GM23338 (cell line): ENCODE results near the gene ARID3B. TPM values are rescaled to one million over a fixed set of nuclear protein-coding genes. Genes with fewer than 3 reads are reported as not detected.

ENCODE experiments used
- ATAC-seq: fragments of 200-7000 bp; cut with Tn5 transposase; 3 replicates; pipeline ENCODE4 v1.9.1; 2020
- DNase-seq: peaks from one replicate; pipeline ENCODE4 v3.0.0-alpha.2; 2015; ENCODE audit warnings: low spot score
- H2AFZ ChIP-seq: fragments of 200-600 bp; sonication (generic); 2 replicates; pipeline ENCODE4 v1.8.0; 2016; ENCODE audit warnings: antibody characterized with exemption, mild to moderate bottlenecking, moderate library complexity
- H3F3A ChIP-seq: fragments of 200-600 bp; sonication (generic); replicated peaks from 2 replicates; pipeline ENCODE4 v1.8.0; 2017; ENCODE audit warnings: antibody characterized with exemption, mixed run types, low read depth
- H3K27ac ChIP-seq: fragments of 200-600 bp; sonication (generic); 2 replicates; pipeline ENCODE4 v1.6.1; 2016; ENCODE audit warnings: low read depth
- H3K27me3 ChIP-seq: fragments of 200-600 bp; sonication (generic); 2 replicates; pipeline ENCODE4 v1.8.0; 2016; ENCODE audit warnings: mild to moderate bottlenecking, mixed run types, moderate library complexity; ENCODE audit not compliant: insufficient read depth
- H3K36me3 ChIP-seq: fragments of 200-600 bp; sonication (generic); 2 replicates; pipeline ENCODE4 v1.8.0; 2016; ENCODE audit warnings: mild to moderate bottlenecking; ENCODE audit not compliant: insufficient read depth
- H3K4me1 ChIP-seq: fragments of 200-600 bp; sonication (generic); 2 replicates; pipeline ENCODE4 v1.8.0; 2016; ENCODE audit warnings: mild to moderate bottlenecking, moderate library complexity; ENCODE audit not compliant: insufficient read depth
- H3K4me2 ChIP-seq: fragments of 200-600 bp; sonication (generic); 2 replicates; pipeline ENCODE4 v1.7.1; 2017; ENCODE audit warnings: mixed run types
- H3K4me3 ChIP-seq: fragments of 200-600 bp; sonication (generic); 2 replicates; pipeline ENCODE4 v1.6.1; 2016; ENCODE audit warnings: mixed run types
- H3K79me2 ChIP-seq: fragments of 200-600 bp; sonication (generic); replicated peaks from 2 replicates; pipeline ENCODE4 v1.8.0; 2017; ENCODE audit warnings: mild to moderate bottlenecking; ENCODE audit not compliant: insufficient read depth
- H3K9me2 ChIP-seq: fragments of 200-600 bp; sonication (generic); 2 replicates; pipeline ENCODE4 v1.8.0; 2017; ENCODE audit not compliant: insufficient read depth
- H4K20me1 ChIP-seq: fragments of 200-600 bp; sonication (generic); replicated peaks from 2 replicates; pipeline ENCODE4 v1.8.0; 2017; ENCODE audit warnings: mild to moderate bottlenecking; ENCODE audit not compliant: insufficient read depth
- H3K27ac Mint-ChIP-seq: 2 replicates; pipeline ENCODE4 v1.8.0; 2020; ENCODE audit warnings: inconsistent platforms, mild to moderate bottlenecking, moderate library complexity, mixed read lengths
- H3K27me3 Mint-ChIP-seq: 3 replicates; pipeline ENCODE4 v1.8.0; 2022; ENCODE audit warnings: low read depth, mild to moderate bottlenecking, moderate library complexity, mixed read lengths, inconsistent platforms; ENCODE audit not compliant: insufficient read depth, poor library complexity
- H3K36me3 Mint-ChIP-seq: 3 replicates; pipeline ENCODE4 v1.8.0; 2021; ENCODE audit warnings: low read depth, mild to moderate bottlenecking, inconsistent platforms, moderate library complexity, mixed read lengths
- H3K4me1 Mint-ChIP-seq: 3 replicates; pipeline ENCODE4 v1.8.0; 2020; ENCODE audit warnings: mild to moderate bottlenecking, inconsistent platforms, mixed read lengths
- H3K4me3 Mint-ChIP-seq: 3 replicates; pipeline ENCODE4 v1.8.0; 2021; ENCODE audit warnings: moderate library complexity, mild to moderate bottlenecking, inconsistent platforms, mixed read lengths
- H3K9me3 Mint-ChIP-seq: 3 replicates; pipeline ENCODE4 v1.8.0; 2020; ENCODE audit warnings: moderate library complexity, mild to moderate bottlenecking, inconsistent platforms, mixed read lengths
- ETS1 ChIP-seq: IDR thresholded peaks from 2 replicates; pipeline ENCODE4 v1.6.1; 2016; ENCODE audit warnings: antibody characterized with exemption
- REST ChIP-seq: IDR thresholded peaks from one replicate; pipeline ENCODE4 v1.6.1; 2018; ENCODE audit warnings: antibody characterized with exemption; ENCODE audit not compliant: unreplicated experiment
- STAT1 ChIP-seq: IDR thresholded peaks from one replicate; pipeline ENCODE4 v1.6.1; 2016; ENCODE audit warnings: antibody characterized with exemption; ENCODE audit not compliant: unreplicated experiment
- ZNF114 ChIP-seq: fragments of 250-450 bp; sonication (Bioruptor Pico); IDR thresholded peaks from 2 replicates; pipeline ENCODE4 v1.5.0; 2020; ENCODE audit warnings: mild to moderate bottlenecking, moderate library complexity
- polyA plus RNA-seq: library from polyadenylated mRNA; unstranded; fragments of >200 nt; fragmentation: Nextera tagmentation; extraction: Ambion mirVana; gene quantifications from 2 replicates; pipeline ENCODE4 v1.2.1, GENCODE V29; 2016
- total RNA-seq: library from RNA; depleted of rRNA; stranded (reverse); fragments of >200 nt; shearing (Covaris generic); gene quantifications from 2 replicates; pipeline ENCODE4 v1.2.3, GENCODE V29; 2014; rRNA removed

Gene ARID3B
- total and polyA plus RNA-seq, 2 experiments from 2014 or later, result 65.5 to 147 TPM

- Mint-ChIP-seq H3K27me3 (no peaks in the 10 kb centered on the region), H3K27ac (no peak overlapping the region), H3K9me3 (no peaks in the 10 kb centered on the region), H3K4me1 (peaks cover 28% of the 10 kb centered on the region), H3K36me3 (peaks cover 4% of the 10 kb centered on the region; the same call in 2 of the 3 replicates), H3K4me3 (no peak overlapping the region)
- Histone ChIP-seq H3K4me3 (no peak overlapping the region), H2AFZ (no peak overlapping the region), H3K27me3 (no peaks in the 10 kb centered on the region), H4K20me1 (peaks cover 25% of the 10 kb centered on the region; the same call in 1 of the 2 replicates), H3F3A (no peaks in the 10 kb centered on the region; the same call in 1 of the 2 replicates), H3K27ac (no peak overlapping the region), H3K9me2 (no peaks in the 10 kb centered on the region), H3K4me2 (no peak overlapping the region), H3K4me1 (peaks cover 16% of the 10 kb centered on the region), H3K36me3 (no peaks in the 10 kb centered on the region), H3K79me2 (peaks cover 33% of the 10 kb centered on the region)
- no peak for ATAC-seq
- DNase-seq, result no peak
- TF ChIP-seq ZNF114 (CRISPR knock-in tag) (no peak), STAT1 (no peak), REST (no peak), ETS1 (no peak)
These were observed 105.5 kb downstream of the ARID3B start for GRCh38 chr15:74646480-74646879.

Other genes starting within 250 kb of the ARID3B start
- 1.7 and 3.3 TPM in 2 replicates for gene CYP11A1, start 173.6 kb upstream of the ARID3B start, total RNA-seq
- gene CYP11A1, start 173.6 kb upstream of the ARID3B start, polyA plus RNA-seq, result 1.2 and 1.9 TPM in 2 replicates
- gene SEMA7A, start 107.3 kb upstream of the ARID3B start, total RNA-seq, result 11.2 and 14.1 TPM in 2 replicates
- 1.2 and 2.0 TPM in 2 replicates for gene SEMA7A, start 107.3 kb upstream of the ARID3B start, polyA plus RNA-seq
- gene UBL7, start 80.1 kb upstream of the ARID3B start, total RNA-seq, result 90.0 and 99.2 TPM in 2 replicates
- 71.6 and 73.7 TPM in 2 replicates for gene UBL7, start 80.1 kb upstream of the ARID3B start, polyA plus RNA-seq
- gene CLK3, start 74.6 kb downstream of the ARID3B start, total RNA-seq, result 59.1 and 67.7 TPM in 2 replicates
- gene CLK3, start 74.6 kb downstream of the ARID3B start, polyA plus RNA-seq, result 38.1 and 40.7 TPM in 2 replicates
- gene EDC3, start 154.8 kb downstream of the ARID3B start, total RNA-seq, result 26.4 and 26.5 TPM in 2 replicates
- 13.6 and 13.8 TPM in 2 replicates for gene EDC3, start 154.8 kb downstream of the ARID3B start, polyA plus RNA-seq
- 0.50 and 1.4 TPM in 2 replicates for gene CYP1A1, start 184.3 kb downstream of the ARID3B start, total RNA-seq
- 0.16 and 0.21 TPM in 2 replicates for gene CYP1A1, start 184.3 kb downstream of the ARID3B start, polyA plus RNA-seq
- gene CYP1A2, start 207.6 kb downstream of the ARID3B start, total RNA-seq, result not detected in 2 replicates
- gene CYP1A2, start 207.6 kb downstream of the ARID3B start, polyA plus RNA-seq, result not detected in 2 replicates
- gene CSK, start 240.9 kb downstream of the ARID3B start, total RNA-seq, result 27.5 and 29.9 TPM in 2 replicates
- gene CSK, start 240.9 kb downstream of the ARID3B start, polyA plus RNA-seq, result 13.6 and 16.5 TPM in 2 replicates